GM13977 (cell line): ENCODE measurements around the gene SIK1.
"Not testable (repeated sequence)": the region's sequence is repeated elsewhere in the genome, so short reads cannot be mapped to it uniquely, and the experiment has no call there.

Experiments used
- DNase-seq: peaks from one replicate; pipeline ENCODE4 v3.0.0; 2012; ENCODE audit warnings: low spot score
- in situ Hi-C: fragments of 300-500 bp; cut with MboI; formaldehyde crosslinking; loops from one replicate; pipeline ENCODE4 v1.12.0; 2022; ENCODE audit warnings: low sequenced_read_pairs, low pct_unique_long_range_greater_than_20kb, mixed read lengths, inconsistent platforms; ENCODE audit not compliant: unreplicated experiment

The SIK1 gene

GRCh38 chr21:43404450-43404849 is 22.5 kb downstream of the SIK1 start:
- DNase-seq, in situ Hi-C loops: not testable (repeated sequence)

DNA sequence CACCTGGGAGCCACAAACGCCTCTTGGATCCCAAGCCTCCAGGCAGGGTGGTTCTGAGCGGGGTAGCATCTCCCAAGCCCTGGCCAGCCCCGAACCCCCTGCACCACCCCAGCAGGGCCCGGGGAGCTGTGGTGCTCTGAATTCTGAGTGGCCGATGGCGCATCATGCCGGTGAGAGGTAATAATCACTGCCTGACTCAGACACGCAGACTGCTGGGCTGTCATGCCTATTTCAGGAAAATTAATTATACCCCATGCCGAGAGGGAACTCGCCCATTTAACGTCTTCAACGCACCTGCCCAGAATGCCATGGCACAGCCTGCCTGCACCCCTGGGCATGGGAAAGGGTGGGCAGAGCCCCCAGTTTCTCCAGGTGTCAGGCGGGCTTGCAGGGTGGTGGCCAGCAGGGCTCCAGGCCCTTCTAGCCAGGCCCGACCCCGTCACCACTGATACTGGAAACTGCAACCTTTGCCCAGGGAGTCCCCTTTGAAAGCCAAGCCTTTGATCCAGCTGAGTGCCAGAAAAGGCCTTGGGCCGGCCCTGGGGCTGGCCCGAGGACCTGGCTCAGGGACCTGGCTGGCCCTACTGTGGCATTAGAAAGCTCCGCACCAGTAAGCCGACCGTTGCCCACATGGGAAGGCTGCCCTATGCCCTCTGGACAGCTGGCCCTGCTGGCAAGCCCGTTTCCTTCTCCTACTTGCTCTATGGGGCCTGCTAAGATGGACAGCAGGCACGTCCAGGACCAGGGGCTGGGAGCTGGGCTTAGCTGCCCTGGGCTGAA is 23.1 kb downstream of the SIK1 start:
- DNase-seq, in situ Hi-C loops: not testable (repeated sequence)

GRCh38 chr21:43401125-43401524 is 25.8 kb downstream of the SIK1 start:
- in situ Hi-C loops, DNase-seq: not testable (repeated sequence)

- DNase-seq, in situ Hi-C loops: not testable (repeated sequence)
Measured at GRCh38 chr21:43399595-43400015, 27.3 kb downstream of the SIK1 start.

- DNase-seq, in situ Hi-C loops: not testable (repeated sequence)
Measured at GRCh38 chr21:43399136-43399535, 27.8 kb downstream of the SIK1 start.

- DNase-seq, in situ Hi-C loops: not testable (repeated sequence)
Measured at GRCh38 chr21:43398533-43398932, 28.4 kb downstream of the SIK1 start.

DNA sequence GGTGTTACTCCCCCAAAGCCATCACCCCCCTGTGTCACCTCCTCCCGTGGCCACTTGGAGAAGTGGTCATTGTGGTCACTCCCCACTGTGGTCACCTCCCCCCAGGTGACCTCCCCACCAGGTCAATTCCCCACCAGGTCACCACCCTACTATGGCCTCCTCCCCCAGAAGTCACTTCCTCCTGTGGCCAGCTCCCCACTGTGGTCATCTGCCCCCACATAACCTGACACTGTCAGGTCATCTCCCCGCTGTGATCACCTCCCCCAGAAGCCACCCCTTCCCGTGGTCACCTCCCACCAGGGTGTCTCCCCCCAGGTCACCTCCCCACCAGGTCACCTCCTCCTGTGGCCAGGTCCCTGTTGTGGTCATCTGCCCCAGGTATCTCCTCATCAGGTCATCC is 28.9 kb downstream of the SIK1 start:
- in situ Hi-C loops, DNase-seq: not testable (repeated sequence)

DNA sequence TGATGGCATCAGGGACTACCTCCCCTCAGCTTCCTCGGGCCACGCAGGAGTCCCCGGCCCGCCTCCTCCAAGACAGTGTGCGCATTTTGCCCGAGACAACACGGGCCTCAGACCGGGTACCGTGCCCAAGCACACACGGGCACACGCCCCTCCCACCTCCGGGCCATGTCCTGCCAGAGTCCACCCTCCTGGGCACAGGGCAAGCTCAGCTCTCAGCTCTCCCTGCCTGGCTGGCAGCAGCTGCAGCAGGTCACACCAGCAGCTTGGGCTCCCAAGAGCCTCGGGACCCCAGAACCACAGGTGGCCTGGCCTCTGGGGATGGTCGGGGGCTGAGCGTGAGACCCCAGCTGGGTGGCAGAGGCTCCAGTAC is 29.5 kb downstream of the SIK1 start:
- DNase-seq, in situ Hi-C loops: not testable (repeated sequence)

DNA sequence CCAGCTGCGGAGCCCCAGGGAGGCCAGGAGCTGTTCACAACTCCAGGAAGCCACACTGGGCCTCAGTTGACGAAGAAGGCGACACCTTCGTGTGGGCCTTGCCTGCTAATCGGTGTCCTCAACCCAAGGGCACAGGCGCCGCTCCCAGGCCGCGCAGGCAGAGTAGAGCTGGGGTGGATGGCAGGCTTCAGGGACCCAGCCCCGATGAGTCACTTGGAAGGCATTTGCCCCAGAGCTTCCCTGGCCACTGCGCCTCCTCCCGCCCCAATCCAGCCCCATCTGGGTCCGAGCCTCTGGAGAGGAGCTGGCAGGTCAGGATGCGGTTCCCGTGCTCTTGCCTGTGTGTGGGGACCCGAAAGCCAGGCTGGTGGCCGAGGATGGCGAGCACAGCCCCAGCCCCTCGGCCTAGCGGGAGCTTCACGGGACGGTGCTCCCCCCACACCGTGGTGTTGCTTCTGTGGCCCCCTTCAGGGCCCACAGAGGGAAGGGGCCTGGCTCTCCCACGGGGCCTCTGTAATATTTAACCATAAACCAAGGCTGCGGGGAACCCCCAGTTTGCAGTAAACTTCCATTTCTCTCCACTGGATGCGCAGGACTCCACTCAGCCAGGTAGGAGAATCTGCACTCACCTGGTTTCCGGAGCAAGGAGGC is 30.0 kb downstream of the SIK1 start:
- in situ Hi-C loops, DNase-seq: not testable (repeated sequence)

GRCh38 chr21:43383351-43383750 is 43.6 kb downstream of the SIK1 start:
- DNase-seq, in situ Hi-C loops: not testable (repeated sequence)

GRCh38 chr21:43382902-43383301 is 44.0 kb downstream of the SIK1 start:
- DNase-seq, in situ Hi-C loops: not testable (repeated sequence)

GRCh38 chr21:43380852-43381533 is 45.9 kb downstream of the SIK1 start:
- DNase-seq, in situ Hi-C loops: not testable (repeated sequence)

- DNase-seq, in situ Hi-C loops: not testable (repeated sequence)
Measured at GRCh38 chr21:43380337-43380736, 46.6 kb downstream of the SIK1 start.

- DNase-seq, in situ Hi-C loops: not testable (repeated sequence)
Measured at GRCh38 chr21:43379626-43380122, 47.3 kb downstream of the SIK1 start.
